ENCODE data around the gene AFAP1. TPM values are rescaled to one million over a fixed set of nuclear protein-coding genes. Genes with fewer than 3 reads are reported as not detected.

Gene AFAP1
- total RNA-seq, 2 experiments from 2014 or later, result 5.8 to 5.9 TPM

GRCh38 chr4:7885216-7886006 is 54.2 kb downstream of the AFAP1 start:
- Mint-ChIP-seq H3K27me3 (no peaks in the 10 kb centered on the region), H3K36me3 (peaks cover 10% of the 10 kb centered on the region), H3K27ac (no peak overlapping the region), H3K4me3 (no peak overlapping the region), H3K4me1 (peaks cover 12% of the 10 kb centered on the region), H3K9me3 (ENCODE audit: low read depth) (peaks cover 5% of the 10 kb centered on the region)
- DNase-seq, result no peak
- CTCF ChIA-PET, result interaction anchor here (1.2 kb wide), 1 partner anchor 10 kb away, joined by 3 read pairs; no protein-coding TSS in a partner anchor
- ATAC-seq, result no peak

- CTCF ChIA-PET, result interaction anchor here (0.7 kb wide), 1 partner anchor 68 kb away, joined by 4 read pairs; no protein-coding TSS in a partner anchor
- Mint-ChIP-seq H3K27me3 (no peaks in the 10 kb centered on the region), H3K27ac (no peak overlapping the region), H3K4me1 (peaks cover 31% of the 10 kb centered on the region), H3K9me3 (ENCODE audit: low read depth) (no peaks in the 10 kb centered on the region), H3K36me3 (no peaks in the 10 kb centered on the region), H3K4me3 (no peak overlapping the region)
- ATAC-seq (no peak), DNase-seq (no peak)
Measured at GRCh38 chr4:7880683-7881082, 59.0 kb downstream of the AFAP1 start.

- no peaks in the 10 kb centered on the region for H3K36me3 Mint-ChIP-seq
- H3K4me3 Mint-ChIP-seq, result no peak overlapping the region
- peaks cover 35% of the 10 kb centered on the region for H3K4me1 Mint-ChIP-seq
- no peak overlapping the region for H3K27ac Mint-ChIP-seq
- no peak for DNase-seq
- H3K9me3 Mint-ChIP-seq (ENCODE audit: low read depth), result no peaks in the 10 kb centered on the region
- peaks cover 2% of the 10 kb centered on the region for H3K27me3 Mint-ChIP-seq
- CTCF ChIA-PET, result interaction anchor here (6.1 kb wide), 1 partner anchor 76 kb away, joined by 42 read pairs; no protein-coding TSS in a partner anchor
- no peak for ATAC-seq
Measured at GRCh38 chr4:7879127-7879526, 60.5 kb downstream of the AFAP1 start.

GRCh38 chr4:7878323-7878722 is 61.3 kb downstream of the AFAP1 start:
- CTCF ChIA-PET, result interaction anchor here (1.0 to 6.1 kb wide), 4 partner anchors 9 to 75 kb away, joined by 4 to 42 read pairs (median 6); no protein-coding TSS in a partner anchor
- H3K4me3 Mint-ChIP-seq, result no peak overlapping the region
- no peaks in the 10 kb centered on the region for H3K36me3 Mint-ChIP-seq
- ATAC-seq, result no peak
- no peak for DNase-seq
- H3K27me3 Mint-ChIP-seq, result peaks cover 2% of the 10 kb centered on the region
- peaks cover 41% of the 10 kb centered on the region for H3K4me1 Mint-ChIP-seq
- H3K27ac Mint-ChIP-seq, result no peak overlapping the region
- no peaks in the 10 kb centered on the region for H3K9me3 Mint-ChIP-seq (ENCODE audit: low read depth)

- no peak for ATAC-seq
- CTCF ChIA-PET, result interaction anchor here (0.7 to 6.1 kb wide), 17 partner anchors 8 to 111 kb away, joined by 3 to 42 read pairs (median 4); partner anchors contain the start of gene AFAP1
- no peak for DNase-seq
- no peaks in the 10 kb centered on the region for H3K9me3 Mint-ChIP-seq (ENCODE audit: low read depth)
- peak overlapping the region; percentile 74 for H3K27ac Mint-ChIP-seq
- peak overlapping the region; percentile 53 for H3K4me3 Mint-ChIP-seq
- H3K36me3 Mint-ChIP-seq, result no peaks in the 10 kb centered on the region
- peaks cover 2% of the 10 kb centered on the region for H3K27me3 Mint-ChIP-seq
- peaks cover 41% of the 10 kb centered on the region for H3K4me1 Mint-ChIP-seq
Measured at GRCh38 chr4:7877176-7877575, 62.5 kb downstream of the AFAP1 start.

GRCh38 chr4:7876201-7876875 is 63.3 kb downstream of the AFAP1 start:
- peak overlapping the region; percentile 74 for H3K27ac Mint-ChIP-seq
- ATAC-seq (peak; percentile 85), DNase-seq (peak; percentile 63)
- peaks cover 2% of the 10 kb centered on the region for H3K27me3 Mint-ChIP-seq
- H3K4me3 Mint-ChIP-seq, result peak overlapping the region; percentile 53
- peaks cover 41% of the 10 kb centered on the region for H3K4me1 Mint-ChIP-seq
- CTCF ChIA-PET, result interaction anchor here (0.6 to 6.1 kb wide), 19 partner anchors 8 to 112 kb away, joined by 3 to 42 read pairs (median 4); partner anchors contain the start of gene AFAP1
- H3K36me3 Mint-ChIP-seq, result peaks cover 2% of the 10 kb centered on the region
- H3K9me3 Mint-ChIP-seq (ENCODE audit: low read depth), result no peaks in the 10 kb centered on the region

- peaks cover 31% of the 10 kb centered on the region for H3K4me1 Mint-ChIP-seq
- ATAC-seq (no peak), DNase-seq (no peak)
- CTCF ChIA-PET, result interaction anchor here (1.6 to 6.1 kb wide), 2 partner anchors 10 to 72 kb away, joined by 8 to 42 read pairs; no protein-coding TSS in a partner anchor
- no peak overlapping the region for H3K4me3 Mint-ChIP-seq
- H3K36me3 Mint-ChIP-seq, result peaks cover 3% of the 10 kb centered on the region
- no peaks in the 10 kb centered on the region for H3K9me3 Mint-ChIP-seq (ENCODE audit: low read depth)
- no peak overlapping the region for H3K27ac Mint-ChIP-seq
- H3K27me3 Mint-ChIP-seq, result peaks cover 2% of the 10 kb centered on the region
Measured at GRCh38 chr4:7874838-7875237, 64.8 kb downstream of the AFAP1 start.

GRCh38 chr4:7873881-7874280 is 65.8 kb downstream of the AFAP1 start:
- no peak overlapping the region for H3K27ac Mint-ChIP-seq
- CTCF ChIA-PET, result interaction anchor here (1.6 to 6.1 kb wide), 2 partner anchors 9 to 71 kb away, joined by 8 to 42 read pairs; no protein-coding TSS in a partner anchor
- DNase-seq, result no peak

GRCh38 chr4:7872264-7872771 is 67.3 kb downstream of the AFAP1 start:
- DNase-seq (no peak), ATAC-seq (no peak)
- Mint-ChIP-seq H3K4me1 (peaks cover 43% of the 10 kb centered on the region), H3K27me3 (peaks cover 2% of the 10 kb centered on the region), H3K36me3 (peaks cover 4% of the 10 kb centered on the region), H3K27ac (no peak overlapping the region), H3K9me3 (ENCODE audit: low read depth) (no peaks in the 10 kb centered on the region), H3K4me3 (no peak overlapping the region)
- CTCF ChIA-PET, result interaction anchor here (1.6 kb wide), 1 partner anchor 68 kb away, joined by 5 read pairs; no protein-coding TSS in a partner anchor

More at GRCh38 chr4:7873881-7874280, 65.8 kb downstream of the AFAP1 start:
- no peak for ATAC-seq
- Mint-ChIP-seq H3K27me3 (peaks cover 2% of the 10 kb centered on the region), H3K4me3 (no peak overlapping the region), H3K4me1 (peaks cover 33% of the 10 kb centered on the region), H3K36me3 (peaks cover 3% of the 10 kb centered on the region), H3K9me3 (ENCODE audit: low read depth) (no peaks in the 10 kb centered on the region)

- H3K4me1 Mint-ChIP-seq, result peaks cover 38% of the 10 kb centered on the region
- DNase-seq, result no peak
- no peak overlapping the region for H3K4me3 Mint-ChIP-seq
- CTCF ChIA-PET, result interaction anchor here (1.6 kb wide), 1 partner anchor 67 kb away, joined by 5 read pairs; no protein-coding TSS in a partner anchor
- H3K27me3 Mint-ChIP-seq, result peaks cover 2% of the 10 kb centered on the region
- no peaks in the 10 kb centered on the region for H3K9me3 Mint-ChIP-seq (ENCODE audit: low read depth)
- ATAC-seq, result no peak
- H3K27ac Mint-ChIP-seq, result no peak overlapping the region
- H3K36me3 Mint-ChIP-seq, result peaks cover 4% of the 10 kb centered on the region
Measured at GRCh38 chr4:7871356-7871755, 68.3 kb downstream of the AFAP1 start.

GRCh38 chr4:7868892-7869471 is 70.7 kb downstream of the AFAP1 start:
- ATAC-seq (peak; percentile 12), DNase-seq (no peak)
- Mint-ChIP-seq H3K27me3 (no peaks in the 10 kb centered on the region), H3K36me3 (peaks cover 5% of the 10 kb centered on the region), H3K27ac (peak overlapping the region; percentile 77), H3K4me3 (peak overlapping the region; percentile 38), H3K4me1 (peaks cover 30% of the 10 kb centered on the region), H3K9me3 (ENCODE audit: low read depth) (peaks cover under 1% of the 10 kb centered on the region)
- CTCF ChIA-PET, result interaction anchor here (0.8 to 1.5 kb wide), 4 partner anchors 9 to 221 kb away, joined by 3 to 4 read pairs (median 4); no protein-coding TSS in a partner anchor

GRCh38 chr4:7868436-7868775 is 71.3 kb downstream of the AFAP1 start:
- Mint-ChIP-seq H3K36me3 (peaks cover 8% of the 10 kb centered on the region), H3K9me3 (ENCODE audit: low read depth) (peaks cover 4% of the 10 kb centered on the region), H3K4me1 (peaks cover 25% of the 10 kb centered on the region), H3K27ac (peak overlapping the region; percentile 77), H3K27me3 (no peaks in the 10 kb centered on the region), H3K4me3 (peak overlapping the region; percentile 38)
- CTCF ChIA-PET, result interaction anchor here (0.6 to 1.5 kb wide), 3 partner anchors 8 to 222 kb away, joined by 3 to 5 read pairs (median 4); no protein-coding TSS in a partner anchor
- no peak for DNase-seq
- ATAC-seq, result no peak
